Measurements from ENCODE around the gene ADGRD2.

The ADGRD2 gene

GRCh38 chr9:124482431-124483031, 32.3 kb downstream of the ADGRD2 start:
- DNase-seq = no peak

GRCh38 chr9:124483481-124483880, 33.2 kb downstream of the ADGRD2 start:
- no peak for DNase-seq

GRCh38 chr9:124485201-124485600, 35.0 kb downstream of the ADGRD2 start:
- DNase-seq = no peak

GRCh38 chr9:124485936-124486335, 35.7 kb downstream of the ADGRD2 start:
- DNase-seq = no peak

- no peak for DNase-seq
Measured at GRCh38 chr9:124486778-124487259, 36.6 kb downstream of the ADGRD2 start.

GRCh38 chr9:124487260-124488182, 37.3 kb downstream of the ADGRD2 start:
- DNase-seq = no peak

- no peak for DNase-seq
Measured at GRCh38 chr9:124488641-124489210, 38.5 kb downstream of the ADGRD2 start.

GRCh38 chr9:124489222-124489621, 39.0 kb downstream of the ADGRD2 start:
- no peak for DNase-seq

GRCh38 chr9:124490004-124490403, 39.8 kb downstream of the ADGRD2 start:
- no peak for DNase-seq

- no peak for DNase-seq
Measured at GRCh38 chr9:124491049-124491975, 41.1 kb downstream of the ADGRD2 start.

- no peak for DNase-seq
Measured at GRCh38 chr9:124492818-124493217, 42.6 kb downstream of the ADGRD2 start.

GRCh38 chr9:124493218-124493617, 43.0 kb downstream of the ADGRD2 start:
- no peak for DNase-seq

- no peak for DNase-seq
Measured at GRCh38 chr9:124493794-124494479, 43.7 kb downstream of the ADGRD2 start.

- no peak for DNase-seq
Measured at GRCh38 chr9:124495126-124496074, 45.1 kb downstream of the ADGRD2 start.

- DNase-seq = no peak
Measured at GRCh38 chr9:124496075-124496449, 45.8 kb downstream of the ADGRD2 start.

GRCh38 chr9:124496463-124496862, 46.2 kb downstream of the ADGRD2 start:
- no peak for DNase-seq

- no peak for DNase-seq
Measured at GRCh38 chr9:124497441-124497840, 47.2 kb downstream of the ADGRD2 start.

GRCh38 chr9:124498040-124498439, 47.8 kb downstream of the ADGRD2 start:
- no peak for DNase-seq

- DNase-seq = no peak
Measured at GRCh38 chr9:124498499-124499146, 48.4 kb downstream of the ADGRD2 start.

- DNase-seq = no peak
Measured at GRCh38 chr9:124499216-124499615, 49.0 kb downstream of the ADGRD2 start.
